Panc1 (cell line): ENCODE data around the gene FCSK. TPM values are rescaled to one million over a fixed set of nuclear protein-coding genes. Genes with fewer than 3 reads are reported as not detected.
A peak's percentile ranks its signal among the peaks of the same experiment; 100 is the strongest.

ENCODE experiments used
- ATAC-seq: fragments of 200-7000 bp; cut with Tn5 transposase; 2 replicates; pipeline ENCODE4 v1.9.1; 2020; ENCODE audit warnings: mild to moderate bottlenecking, moderate library complexity
- BruUV-seq: library from RNA; stranded (reverse); fragments of 400-500 nt; replicated peaks from 2 replicates; lab custom pipeline; 2021; lab: Mats Ljungman, UMichigan
- CTCF ChIA-PET: fragments of 300-600 bp; sonication (Branson Sonifier 250); formaldehyde crosslinking; loops from one replicate; lab custom pipeline; 2022; ENCODE audit warnings: antibody characterized with exemption; lab: Charles Lee
- POLR2A ChIA-PET: fragments of 300-600 bp; sonication (Branson Sonifier 250); formaldehyde crosslinking; loops from one replicate; lab custom pipeline; 2022; ENCODE audit warnings: antibody characterized with exemption; lab: Charles Lee
- DNase-seq: peaks from one replicate; pipeline ENCODE4 v3.0.0-alpha.2; 2010; ENCODE audit warnings: low read depth, low spot score
- H3K27ac ChIP-seq: 2 replicates; pipeline ENCODE4 v1.5.1; 2011; ENCODE audit warnings: mild to moderate bottlenecking, low read length, inconsistent platforms
- H3K27me3 ChIP-seq: fragments of 200-500 bp; sonication (Bioruptor generic); 2 replicates; pipeline ENCODE4 v1.6.0; 2014; ENCODE audit warnings: low read length, inconsistent platforms; ENCODE audit not compliant: control insufficient read depth, insufficient read depth
- H3K36me3 ChIP-seq: fragments of 200-500 bp; sonication (Bioruptor generic); 2 replicates; pipeline ENCODE4 v1.5.1; 2014; ENCODE audit warnings: inconsistent platforms, mild to moderate bottlenecking, low read length, moderate library complexity; ENCODE audit not compliant: control insufficient read depth, insufficient read depth
- H3K4me1 ChIP-seq: 2 replicates; pipeline ENCODE4 v1.5.1; 2011; ENCODE audit warnings: inconsistent platforms, mild to moderate bottlenecking, low read length, moderate library complexity; ENCODE audit not compliant: control insufficient read depth, insufficient read depth
- H3K4me3 ChIP-seq, 2 experiments: 2 replicates each; pipeline ENCODE4 v1.5.1; 2011 to 2012; ENCODE audit warnings: low read depth in 2 of 2, low read length in 2 of 2, mild to moderate bottlenecking in 2 of 2, inconsistent platforms in 1 of 2, moderate library complexity in 1 of 2
- H3K9me3 ChIP-seq: fragments of 200-500 bp; sonication (Bioruptor generic); 2 replicates; pipeline ENCODE4 v1.5.1; 2014; ENCODE audit warnings: low read depth, mild to moderate bottlenecking, inconsistent platforms, low read length, moderate library complexity; ENCODE audit not compliant: control insufficient read depth, insufficient read depth
- POLR2AphosphoS5 ChIP-seq: IDR thresholded peaks from 2 replicates; pipeline ENCODE4 v1.6.1; 2012; ENCODE audit warnings: mild to moderate bottlenecking, low read depth, low read length, moderate library complexity
- SIN3A ChIP-seq: IDR thresholded peaks from 2 replicates; pipeline ENCODE4 v1.6.1; 2012; ENCODE audit warnings: low read depth, mild to moderate bottlenecking, low read length, moderate library complexity, borderline replicate concordance; ENCODE audit not compliant: insufficient read depth
- TCF7L2 ChIP-seq: IDR thresholded peaks from 2 replicates; pipeline ENCODE4 v1.6.1; 2011; ENCODE audit warnings: mild to moderate bottlenecking, low read depth, low read length, inconsistent platforms
- in situ Hi-C: cut with HindIII; loops from 2 replicates; pipeline ENCODE4 v1.10.0; 2016; ENCODE audit warnings: low sequenced_read_pairs, low pct_unique_long_range_greater_than_20kb
- intact Hi-C: fragments of 100-400 bp; cut with micrococcal nuclease; formaldehyde crosslinking; loops from one replicate; pipeline ENCODE4 v1.10.0; 2022; ENCODE audit not compliant: unreplicated experiment
- total RNA-seq: library from RNA; stranded (reverse); gene quantifications from one replicate; pipeline ENCODE4 v1.2.1, GENCODE V29; 2021; ENCODE audit not compliant: unreplicated experiment
- TF ChIP-seq, protein P1 (sequence below), 2 experiments: IDR thresholded peaks; 2 replicates each; pipeline ENCODE4 v1.6.1; 2011 to 2012; ENCODE audit warnings: low read depth in 2 of 2, control low read depth in 1 of 2, low read length in 1 of 2, mild to moderate bottlenecking in 1 of 2, moderate library complexity in 1 of 2; ENCODE audit not compliant: insufficient read depth in 1 of 2
- TF ChIP-seq, protein P2 (sequence below): fragments of 450-650 bp; IDR thresholded peaks from 2 replicates; pipeline ENCODE4 v1.5.1; 2017; ENCODE audit warnings: mild to moderate bottlenecking

The FCSK gene
- total RNA-seq, 1 experiment from 2014 or later = 16.9 TPM

DNA sequence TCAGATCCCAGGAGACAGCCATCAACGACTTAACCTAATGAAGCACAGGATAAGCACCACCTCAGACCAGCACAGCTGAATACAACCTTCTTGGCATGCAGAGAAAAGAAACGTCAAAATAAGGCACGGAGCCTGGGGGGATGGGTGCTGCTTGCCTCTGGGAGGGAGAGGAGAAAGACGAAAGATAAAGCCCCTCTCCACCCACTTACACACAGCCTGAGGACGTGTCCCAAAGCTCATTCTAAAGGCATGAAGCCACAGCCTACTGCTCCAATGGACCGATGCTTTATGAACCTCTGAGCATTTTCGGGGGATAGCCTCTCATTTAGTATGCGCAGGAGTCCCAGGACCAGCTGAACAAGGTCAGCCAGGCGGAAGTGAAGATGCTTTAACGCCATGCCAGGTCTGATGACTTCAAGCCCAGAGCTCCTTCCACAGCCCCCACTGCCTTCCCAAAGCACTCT, 46.6 kb upstream of the FCSK start:
- BruUV-seq = no TSS peak
- in situ Hi-C loops (no loop called here), intact Hi-C loops (no loop called here)
- TF ChIP-seq, protein P1, sequence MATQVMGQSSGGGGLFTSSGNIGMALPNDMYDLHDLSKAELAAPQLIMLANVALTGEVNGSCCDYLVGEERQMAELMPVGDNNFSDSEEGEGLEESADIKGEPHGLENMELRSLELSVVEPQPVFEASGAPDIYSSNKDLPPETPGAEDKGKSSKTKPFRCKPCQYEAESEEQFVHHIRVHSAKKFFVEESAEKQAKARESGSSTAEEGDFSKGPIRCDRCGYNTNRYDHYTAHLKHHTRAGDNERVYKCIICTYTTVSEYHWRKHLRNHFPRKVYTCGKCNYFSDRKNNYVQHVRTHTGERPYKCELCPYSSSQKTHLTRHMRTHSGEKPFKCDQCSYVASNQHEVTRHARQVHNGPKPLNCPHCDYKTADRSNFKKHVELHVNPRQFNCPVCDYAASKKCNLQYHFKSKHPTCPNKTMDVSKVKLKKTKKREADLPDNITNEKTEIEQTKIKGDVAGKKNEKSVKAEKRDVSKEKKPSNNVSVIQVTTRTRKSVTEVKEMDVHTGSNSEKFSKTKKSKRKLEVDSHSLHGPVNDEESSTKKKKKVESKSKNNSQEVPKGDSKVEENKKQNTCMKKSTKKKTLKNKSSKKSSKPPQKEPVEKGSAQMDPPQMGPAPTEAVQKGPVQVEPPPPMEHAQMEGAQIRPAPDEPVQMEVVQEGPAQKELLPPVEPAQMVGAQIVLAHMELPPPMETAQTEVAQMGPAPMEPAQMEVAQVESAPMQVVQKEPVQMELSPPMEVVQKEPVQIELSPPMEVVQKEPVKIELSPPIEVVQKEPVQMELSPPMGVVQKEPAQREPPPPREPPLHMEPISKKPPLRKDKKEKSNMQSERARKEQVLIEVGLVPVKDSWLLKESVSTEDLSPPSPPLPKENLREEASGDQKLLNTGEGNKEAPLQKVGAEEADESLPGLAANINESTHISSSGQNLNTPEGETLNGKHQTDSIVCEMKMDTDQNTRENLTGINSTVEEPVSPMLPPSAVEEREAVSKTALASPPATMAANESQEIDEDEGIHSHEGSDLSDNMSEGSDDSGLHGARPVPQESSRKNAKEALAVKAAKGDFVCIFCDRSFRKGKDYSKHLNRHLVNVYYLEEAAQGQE (IDR thresholded peaks at IDR 0.05; ENCODE audit: insufficient read depth in 1 of 2, low read depth in 2 of 2, low read length in 1 of 2) = no peak
- TF ChIP-seq SIN3A (no peak), TCF7L2 (no peak)
- Histone ChIP-seq H3K9me3 (no peaks in the 10 kb centered on the region), H3K4me3 (no peak overlapping the region), H3K27me3 (no peaks in the 10 kb centered on the region), H3K36me3 (no peaks in the 10 kb centered on the region), H3K27ac (no peak overlapping the region), H3K4me1 (peaks cover 4% of the 10 kb centered on the region; the same call in 1 of the 2 replicates)
- ChIA-PET POLR2A (interaction anchor here (0.7 kb wide), 1 partner anchor 94 kb away, joined by 11 read pairs; no protein-coding TSS in a partner anchor), CTCF (interaction anchor here (1.8 kb wide), 1 partner anchor 63 kb away, joined by 7 read pairs; no protein-coding TSS in a partner anchor)
- DNase-seq = no peak
- no peak for ATAC-seq

DNA sequence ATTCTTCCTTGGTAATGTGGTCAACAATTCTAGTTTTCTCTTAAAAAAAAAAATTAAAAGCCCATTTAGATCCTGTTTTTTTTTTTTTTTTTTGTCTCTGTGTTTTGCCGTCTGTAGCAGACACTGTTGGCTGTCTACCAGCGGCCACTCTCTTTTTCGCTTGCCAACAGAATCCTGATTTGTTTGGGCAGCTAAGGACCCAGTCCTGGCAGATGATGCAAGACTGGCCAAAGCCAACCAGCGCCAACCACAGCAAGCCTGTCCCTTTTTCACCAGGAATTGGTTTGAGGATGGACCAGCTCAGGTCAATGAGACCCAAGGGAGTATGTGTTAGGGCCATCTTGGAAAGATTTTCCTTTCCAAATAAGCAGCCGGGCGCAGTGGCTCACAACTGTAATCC, 43.7 kb upstream of the FCSK start:
- Histone ChIP-seq H3K27me3 (no peaks in the 10 kb centered on the region), H3K36me3 (no peaks in the 10 kb centered on the region), H3K9me3 (no peaks in the 10 kb centered on the region), H3K4me1 (peaks cover 9% of the 10 kb centered on the region), H3K27ac (0 out of 2 replicates have a peak overlapping the region, but pooled peaks have one; percentile 34), H3K4me3 (no peak overlapping the region)
- TF ChIP-seq, protein P2, sequence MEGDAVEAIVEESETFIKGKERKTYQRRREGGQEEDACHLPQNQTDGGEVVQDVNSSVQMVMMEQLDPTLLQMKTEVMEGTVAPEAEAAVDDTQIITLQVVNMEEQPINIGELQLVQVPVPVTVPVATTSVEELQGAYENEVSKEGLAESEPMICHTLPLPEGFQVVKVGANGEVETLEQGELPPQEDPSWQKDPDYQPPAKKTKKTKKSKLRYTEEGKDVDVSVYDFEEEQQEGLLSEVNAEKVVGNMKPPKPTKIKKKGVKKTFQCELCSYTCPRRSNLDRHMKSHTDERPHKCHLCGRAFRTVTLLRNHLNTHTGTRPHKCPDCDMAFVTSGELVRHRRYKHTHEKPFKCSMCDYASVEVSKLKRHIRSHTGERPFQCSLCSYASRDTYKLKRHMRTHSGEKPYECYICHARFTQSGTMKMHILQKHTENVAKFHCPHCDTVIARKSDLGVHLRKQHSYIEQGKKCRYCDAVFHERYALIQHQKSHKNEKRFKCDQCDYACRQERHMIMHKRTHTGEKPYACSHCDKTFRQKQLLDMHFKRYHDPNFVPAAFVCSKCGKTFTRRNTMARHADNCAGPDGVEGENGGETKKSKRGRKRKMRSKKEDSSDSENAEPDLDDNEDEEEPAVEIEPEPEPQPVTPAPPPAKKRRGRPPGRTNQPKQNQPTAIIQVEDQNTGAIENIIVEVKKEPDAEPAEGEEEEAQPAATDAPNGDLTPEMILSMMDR = no peak
- no peak for TF ChIP-seq POLR2AphosphoS5
- no peak for TF ChIP-seq SIN3A
- no peak for TF ChIP-seq TCF7L2
- TF ChIP-seq, protein P1 (IDR thresholded peaks at IDR 0.05; ENCODE audit: insufficient read depth in 1 of 2, low read depth in 2 of 2, low read length in 1 of 2) = no peak
- ATAC-seq = no peak
- intact Hi-C loops = no loop called here
- POLR2A ChIA-PET = no interaction called here
- in situ Hi-C loops = no loop called here
- BruUV-seq = no TSS peak
- CTCF ChIA-PET = no interaction called here
- DNase-seq = no peak
